ENCODE measurements around the gene CCDC154.

Gene CCDC154, protein sequence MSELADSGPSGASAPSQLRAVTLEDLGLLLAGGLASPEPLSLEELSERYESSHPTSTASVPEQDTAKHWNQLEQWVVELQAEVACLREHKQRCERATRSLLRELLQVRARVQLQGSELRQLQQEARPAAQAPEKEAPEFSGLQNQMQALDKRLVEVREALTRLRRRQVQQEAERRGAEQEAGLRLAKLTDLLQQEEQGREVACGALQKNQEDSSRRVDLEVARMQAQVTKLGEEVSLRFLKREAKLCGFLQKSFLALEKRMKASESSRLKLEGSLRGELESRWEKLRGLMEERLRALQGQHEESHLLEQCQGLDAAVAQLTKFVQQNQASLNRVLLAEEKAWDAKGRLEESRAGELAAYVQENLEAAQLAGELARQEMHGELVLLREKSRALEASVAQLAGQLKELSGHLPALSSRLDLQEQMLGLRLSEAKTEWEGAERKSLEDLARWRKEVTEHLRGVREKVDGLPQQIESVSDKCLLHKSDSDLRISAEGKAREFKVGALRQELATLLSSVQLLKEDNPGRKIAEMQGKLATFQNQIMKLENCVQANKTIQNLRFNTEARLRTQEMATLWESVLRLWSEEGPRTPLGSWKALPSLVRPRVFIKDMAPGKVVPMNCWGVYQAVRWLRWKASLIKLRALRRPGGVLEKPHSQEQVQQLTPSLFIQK

GRCh38 chr16:1443980-1444729 is at the start of gene CCDC154:
Gene CCDC154 (minus strand): TSS chr16:1444556. CDS start chr16:1444322, 234 bp downstream.
- DNase-seq (ENCODE audit: low spot score): no peak
- Histone ChIP-seq H3K4me1 (ENCODE audit: insufficient read depth, poor library complexity, severe bottlenecking) (no peaks in the 10 kb centered on the region), H3K9me3 (ENCODE audit: severe bottlenecking) (no peaks in the 10 kb centered on the region), H3K36me3 (ENCODE audit: low read depth) (no peaks in the 10 kb centered on the region), H3K27me3 (ENCODE audit: insufficient read depth, poor library complexity, severe bottlenecking) (no peaks in the 10 kb centered on the region), H3K27ac (ENCODE audit: poor library complexity, severe bottlenecking) (no peak within 1 kb of the TSS), H3K4me3 (ENCODE audit: severe bottlenecking) (no peak within 1 kb of the TSS)
- ATAC-seq (ENCODE audit: low read depth): no peak
- TF ChIP-seq CTCF (IDR thresholded peaks at IDR 0.05; ENCODE audit: poor library complexity, severe bottlenecking): no peak

DNA sequence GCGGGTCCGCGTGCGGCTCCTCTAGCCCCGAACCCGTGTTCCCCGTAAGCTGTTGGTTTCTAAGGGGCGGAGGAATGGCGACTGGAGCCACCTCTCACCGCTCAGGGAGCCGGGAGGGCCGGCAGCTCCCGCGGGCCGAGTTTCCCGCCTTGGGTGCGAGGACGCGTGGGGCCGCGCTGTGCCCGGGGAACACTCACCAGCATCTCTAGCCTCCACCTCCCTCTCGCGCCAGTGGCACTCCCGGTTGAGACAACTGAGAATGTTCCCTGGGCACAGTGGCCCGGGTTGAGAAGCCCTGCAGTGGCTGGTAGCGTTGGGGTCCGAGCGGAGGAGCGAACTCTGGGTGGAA is 49.4 kb upstream of the CCDC154 start:
- Histone ChIP-seq H3K27ac (ENCODE audit: poor library complexity, severe bottlenecking) (peak overlapping the region; percentile 33), H3K27me3 (ENCODE audit: insufficient read depth, poor library complexity, severe bottlenecking) (no peaks in the 10 kb centered on the region), H3K4me3 (ENCODE audit: severe bottlenecking) (peak overlapping the region; percentile 63), H3K9me3 (ENCODE audit: severe bottlenecking) (no peaks in the 10 kb centered on the region), H3K36me3 (ENCODE audit: low read depth) (peaks cover 34% of the 10 kb centered on the region), H3K4me1 (ENCODE audit: insufficient read depth, poor library complexity, severe bottlenecking) (peaks cover 5% of the 10 kb centered on the region)
- no peak for TF ChIP-seq CTCF (IDR thresholded peaks at IDR 0.05; ENCODE audit: poor library complexity, severe bottlenecking)
- peak; percentile 35 for ATAC-seq (ENCODE audit: low read depth)
- no peak for DNase-seq (ENCODE audit: low spot score)

GRCh38 chr16:1492923-1493745 is 48.8 kb upstream of the CCDC154 start, which contains the start of gene TELO2:
Gene TELO2 (plus strand): TSS chr16:1493360. CDS start chr16:1494282, 922 bp downstream.
- peak; percentile 71 for DNase-seq (ENCODE audit: low spot score)
- Histone ChIP-seq H3K27ac (ENCODE audit: poor library complexity, severe bottlenecking) (peak within 1 kb of the TSS; percentile 33), H3K9me3 (ENCODE audit: severe bottlenecking) (no peaks in the 10 kb centered on the region), H3K4me3 (ENCODE audit: severe bottlenecking) (peak within 1 kb of the TSS; percentile 63), H3K4me1 (ENCODE audit: insufficient read depth, poor library complexity, severe bottlenecking) (peaks cover 5% of the 10 kb centered on the region), H3K36me3 (ENCODE audit: low read depth) (peaks cover 29% of the 10 kb centered on the region), H3K27me3 (ENCODE audit: insufficient read depth, poor library complexity, severe bottlenecking) (no peaks in the 10 kb centered on the region)
- TF ChIP-seq CTCF (IDR thresholded peaks at IDR 0.05; ENCODE audit: poor library complexity, severe bottlenecking): no peak
- ATAC-seq (ENCODE audit: low read depth): peak; percentile 65

DNA sequence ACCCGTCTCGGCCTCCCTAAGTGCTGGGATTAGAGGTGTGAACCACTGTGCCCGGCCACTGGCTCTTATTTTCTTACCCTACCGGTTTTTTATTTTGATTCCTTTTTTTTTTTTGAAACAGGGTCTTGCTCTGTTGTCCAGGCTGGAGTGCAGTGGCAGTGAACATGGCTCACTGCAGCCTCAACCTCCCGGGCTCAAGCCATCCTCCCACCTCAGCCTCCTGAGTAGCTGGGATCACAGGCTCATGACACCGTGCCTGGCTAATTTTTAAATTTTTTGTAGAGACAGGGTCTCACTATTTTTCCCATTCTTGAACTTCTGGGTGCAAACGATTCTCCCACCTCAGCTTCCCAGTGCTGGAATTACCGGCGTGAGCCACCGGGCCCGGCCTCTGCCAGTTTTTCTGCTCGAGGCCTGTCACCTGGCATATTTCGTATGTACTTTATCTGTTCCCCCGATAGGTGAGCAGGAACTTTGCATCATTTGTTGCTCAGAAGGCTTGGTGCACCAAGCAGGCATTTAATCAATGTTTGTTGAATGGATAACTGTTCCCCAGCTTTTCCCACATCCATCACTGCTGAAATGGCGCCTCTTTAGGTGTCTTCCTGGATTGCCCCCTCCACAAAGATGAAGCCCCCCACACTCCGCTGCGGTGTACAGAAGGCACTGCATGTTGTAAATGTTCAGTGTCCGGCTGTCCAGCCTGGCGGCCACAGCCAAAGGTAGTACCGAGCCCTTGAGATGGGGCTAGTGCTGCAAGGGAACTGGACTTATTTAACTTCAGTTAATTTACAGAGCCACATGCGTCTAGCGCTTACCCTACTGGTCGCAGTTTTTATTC is 47.9 kb upstream of the CCDC154 start:
- H3K4me1 ChIP-seq (ENCODE audit: insufficient read depth, poor library complexity, severe bottlenecking): peaks cover 5% of the 10 kb centered on the region

More for the DNA sequence above, 47.9 kb upstream of the CCDC154 start:
- Histone ChIP-seq H3K4me3 (ENCODE audit: severe bottlenecking) (peak overlapping the region; percentile 63), H3K9me3 (ENCODE audit: severe bottlenecking) (no peaks in the 10 kb centered on the region), H3K36me3 (ENCODE audit: low read depth) (peaks cover 23% of the 10 kb centered on the region), H3K27ac (ENCODE audit: poor library complexity, severe bottlenecking) (peak overlapping the region; percentile 33), H3K27me3 (ENCODE audit: insufficient read depth, poor library complexity, severe bottlenecking) (no peaks in the 10 kb centered on the region)
- no peak for DNase-seq (ENCODE audit: low spot score)
- no peak for TF ChIP-seq CTCF (IDR thresholded peaks at IDR 0.05; ENCODE audit: poor library complexity, severe bottlenecking)
- no peak for ATAC-seq (ENCODE audit: low read depth)
